ENCODE data around the gene AP1G1.
"Not testable (repeated sequence)": the region's sequence is repeated elsewhere in the genome, so short reads cannot be mapped to it uniquely, and the experiment has no call there.

The AP1G1 gene

DNA sequence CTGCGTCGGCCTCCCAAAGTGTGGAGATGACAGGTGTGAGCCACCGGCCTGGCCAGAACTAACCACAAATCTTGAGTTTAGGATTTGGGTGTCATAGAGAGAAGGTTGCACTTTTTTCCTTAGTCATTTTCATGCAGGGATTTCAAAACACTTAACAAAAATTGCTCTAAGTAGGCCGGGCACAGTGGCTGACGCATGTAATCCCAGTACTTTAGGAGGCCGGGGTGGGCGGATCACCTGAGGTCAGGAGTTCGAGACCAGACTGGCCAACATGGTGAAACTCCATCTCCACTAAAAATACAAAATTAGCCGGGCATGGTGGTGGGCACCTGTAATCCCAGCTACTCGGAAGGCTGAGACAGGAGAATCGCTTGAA lies 1.5 kb upstream of the AP1G1 start:
- DNase-seq (ENCODE audit: low read depth, low spot score), result not testable (repeated sequence)

DNA sequence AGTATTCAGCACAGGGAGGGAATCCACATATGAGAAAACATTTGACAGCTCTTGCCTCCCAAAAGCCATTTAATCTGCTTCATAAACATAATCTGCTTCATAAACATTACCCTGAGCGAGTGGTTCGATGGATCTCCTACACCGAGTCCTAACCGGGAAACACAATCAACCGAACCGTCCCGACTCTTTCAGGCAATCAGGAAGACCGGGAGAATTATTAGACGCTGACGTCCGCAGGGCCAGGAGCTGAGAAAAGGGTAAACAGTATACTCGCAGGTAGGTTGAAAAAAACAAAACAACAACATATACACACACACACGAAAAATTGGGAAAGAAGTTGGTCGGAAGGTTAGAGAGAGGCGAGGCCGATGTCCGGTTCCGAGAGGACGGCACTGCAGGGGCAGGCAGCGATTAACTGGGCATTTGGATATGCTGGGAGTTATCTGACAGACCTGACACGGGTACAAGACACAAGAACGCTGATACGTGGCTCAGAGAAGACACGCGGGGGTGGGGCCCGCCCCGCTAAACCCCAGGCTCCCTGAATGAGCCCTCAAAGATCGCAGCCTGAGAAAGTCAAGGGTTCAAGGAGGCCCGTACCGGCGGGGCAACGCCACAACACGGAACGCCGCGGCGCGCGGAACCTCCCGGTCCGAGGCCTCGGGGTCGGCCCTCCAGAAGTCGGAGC lies 585 bp downstream of the AP1G1 start:
- no peak for DNase-seq (ENCODE audit: low read depth, low spot score)

DNA sequence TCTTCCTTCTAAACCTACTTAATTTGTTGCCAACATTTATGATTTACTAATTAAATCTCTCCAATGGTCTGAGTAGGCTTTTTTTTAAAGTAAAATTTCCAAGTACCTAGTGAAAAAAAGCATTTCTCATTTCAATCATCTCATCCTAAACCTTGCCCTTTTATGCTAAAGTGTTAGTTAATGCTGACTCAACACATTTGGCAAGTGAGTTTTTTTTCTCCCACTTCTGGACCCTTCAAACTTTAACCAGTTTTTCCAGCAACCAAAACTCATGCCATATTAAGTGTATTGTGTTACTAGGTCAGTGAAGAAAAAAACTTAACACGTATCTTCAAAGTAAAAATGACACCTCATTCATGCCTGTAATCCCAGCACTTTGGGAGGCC lies 5.3 kb downstream of the AP1G1 start:
- DNase-seq (ENCODE audit: low read depth, low spot score), result no peak

DNA sequence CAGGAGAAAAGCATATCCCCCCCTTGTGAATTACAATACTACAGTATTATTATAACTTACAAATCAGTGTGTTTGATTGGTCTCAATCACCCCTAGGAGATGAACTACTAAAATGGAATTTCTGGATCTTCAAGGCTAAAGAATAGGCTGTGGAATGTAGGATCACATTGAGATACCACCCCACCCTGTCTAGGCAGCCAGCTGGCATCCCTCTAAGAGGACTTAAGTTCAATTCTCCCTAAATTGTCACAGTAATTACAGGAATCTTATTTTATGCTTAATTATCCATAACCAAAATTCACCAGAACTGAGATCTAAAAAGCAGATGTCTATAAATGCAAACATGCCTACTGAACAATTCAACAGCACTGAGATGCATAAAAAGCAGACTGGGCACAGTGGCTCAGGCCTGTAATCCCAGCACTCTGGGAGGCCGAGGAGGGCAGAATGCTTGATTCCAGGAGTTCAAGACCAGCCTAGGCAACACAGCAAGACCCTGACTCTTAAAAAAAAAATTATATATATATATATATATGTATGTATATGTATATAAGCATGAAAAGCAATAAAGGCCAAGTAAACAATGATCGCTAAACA lies 12.0 kb downstream of the AP1G1 start:
- no peak for DNase-seq (ENCODE audit: low read depth, low spot score)

DNA sequence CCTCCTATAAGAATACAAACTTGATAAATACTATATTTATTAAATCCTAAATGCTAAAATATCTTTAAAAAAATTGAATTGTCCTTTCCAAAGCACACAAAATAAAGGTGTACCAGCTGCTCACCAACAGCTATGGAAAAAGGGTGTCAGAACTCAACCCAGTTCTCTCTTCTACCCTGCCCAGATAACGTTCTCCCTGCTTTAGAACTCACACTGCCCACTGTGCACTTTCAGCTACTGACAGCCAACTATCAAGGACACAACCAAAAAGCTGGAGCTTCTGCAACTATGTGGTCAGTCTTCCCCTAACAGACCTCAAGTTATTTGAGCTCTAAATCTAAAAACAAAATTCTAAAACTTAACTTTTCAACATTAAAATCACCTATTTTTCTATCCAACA lies 13.7 kb downstream of the AP1G1 start:
- DNase-seq (ENCODE audit: low read depth, low spot score), result no peak

DNA sequence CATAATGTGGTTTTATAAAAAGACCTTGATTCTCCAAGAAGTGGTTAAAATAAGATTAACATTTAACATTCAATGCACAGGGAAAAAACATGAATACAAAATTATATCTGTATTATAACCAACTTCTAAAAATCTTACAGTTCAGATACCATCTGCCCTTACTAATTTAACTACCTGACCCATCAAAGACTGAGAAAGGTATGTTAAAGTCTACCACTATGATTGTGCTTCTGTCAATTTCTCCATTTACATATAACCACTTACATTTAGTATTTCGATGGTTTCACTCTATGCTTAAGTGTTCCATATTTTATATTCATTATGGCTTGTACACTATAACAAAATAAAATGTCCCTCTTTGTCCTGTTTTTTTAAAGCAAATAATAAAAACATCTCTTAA lies 14.6 kb downstream of the AP1G1 start:
- no peak for DNase-seq (ENCODE audit: low read depth, low spot score)

DNA sequence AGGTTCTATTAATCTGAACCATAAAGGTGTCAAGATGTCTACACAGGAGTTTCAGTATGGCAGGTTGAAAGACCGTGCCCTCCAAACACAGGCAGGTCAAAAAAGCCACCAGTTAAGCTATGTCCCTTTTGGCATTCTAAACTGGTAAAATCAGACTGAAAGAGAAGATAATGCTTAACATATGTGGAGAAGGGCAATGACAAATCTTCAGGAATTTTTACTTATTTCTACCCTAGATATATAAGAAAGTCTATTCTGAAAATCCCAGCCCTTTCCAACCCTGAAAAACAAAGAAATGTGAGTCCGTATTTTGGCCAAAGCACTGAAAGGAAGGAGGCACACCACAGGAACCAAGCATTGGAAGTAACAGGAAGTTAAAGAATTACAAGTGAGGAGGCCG lies 16.5 kb downstream of the AP1G1 start:
- DNase-seq (ENCODE audit: low read depth, low spot score), result no peak

DNA sequence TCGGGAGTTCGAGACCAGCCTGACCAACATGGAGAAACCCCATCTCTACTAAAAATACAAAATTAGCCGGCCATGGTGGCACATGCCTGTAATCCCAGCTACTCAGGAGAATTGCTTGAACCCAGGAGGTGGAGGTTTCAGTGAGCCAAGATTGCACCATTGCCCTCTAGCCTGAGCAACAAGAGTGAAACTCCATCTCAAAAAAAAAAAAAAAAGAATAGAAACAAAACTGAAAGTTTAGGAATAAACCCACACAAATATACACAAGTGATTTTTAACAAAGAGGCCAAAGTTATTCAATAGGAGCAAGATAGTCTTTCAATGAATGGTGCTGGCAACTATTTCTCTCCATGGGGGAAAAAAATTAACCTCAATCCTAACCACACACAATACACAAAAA lies 18.3 kb downstream of the AP1G1 start:
- DNase-seq (ENCODE audit: low read depth, low spot score), result not testable (repeated sequence)

DNA sequence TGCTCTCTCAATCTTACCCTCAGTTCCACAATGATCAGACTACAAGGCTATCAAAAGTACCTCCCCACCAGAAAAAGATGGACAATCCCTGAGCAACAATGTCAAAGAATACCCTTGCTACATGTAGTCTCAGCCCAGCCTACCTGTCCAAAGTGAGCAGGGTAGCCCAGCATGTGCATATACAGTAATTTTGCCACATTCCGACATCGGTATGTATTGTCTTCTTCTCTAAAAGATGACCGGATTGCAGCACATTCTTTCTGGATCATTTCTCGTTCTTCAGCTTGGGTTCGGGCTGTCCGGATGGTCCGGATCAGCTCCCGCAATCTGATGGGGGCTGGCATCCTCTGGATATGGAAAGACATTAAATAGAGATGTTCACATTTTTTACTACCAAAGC lies 19.5 kb downstream of the AP1G1 start:
- no peak for DNase-seq (ENCODE audit: low read depth, low spot score)

DNA sequence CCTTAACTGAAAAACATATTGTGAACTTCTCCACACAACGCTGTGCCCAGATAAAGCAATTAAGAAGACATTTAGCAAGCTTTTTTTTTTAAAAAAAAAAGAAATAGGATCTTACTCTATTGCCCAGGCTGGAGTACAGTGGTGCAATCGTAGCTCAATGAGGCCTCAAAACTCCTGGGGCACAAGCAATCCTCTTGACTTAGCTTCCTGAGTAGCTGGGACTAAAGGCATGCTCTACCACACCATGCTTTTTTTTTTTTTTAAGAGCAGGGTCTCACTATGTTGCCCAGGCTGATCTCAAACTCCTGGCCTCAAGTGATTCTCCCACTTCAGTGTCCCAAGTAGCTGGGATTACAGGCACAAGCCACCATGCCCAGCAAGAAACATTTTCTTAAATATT lies 20.1 kb downstream of the AP1G1 start:
- DNase-seq (ENCODE audit: low read depth, low spot score), result no peak

DNA sequence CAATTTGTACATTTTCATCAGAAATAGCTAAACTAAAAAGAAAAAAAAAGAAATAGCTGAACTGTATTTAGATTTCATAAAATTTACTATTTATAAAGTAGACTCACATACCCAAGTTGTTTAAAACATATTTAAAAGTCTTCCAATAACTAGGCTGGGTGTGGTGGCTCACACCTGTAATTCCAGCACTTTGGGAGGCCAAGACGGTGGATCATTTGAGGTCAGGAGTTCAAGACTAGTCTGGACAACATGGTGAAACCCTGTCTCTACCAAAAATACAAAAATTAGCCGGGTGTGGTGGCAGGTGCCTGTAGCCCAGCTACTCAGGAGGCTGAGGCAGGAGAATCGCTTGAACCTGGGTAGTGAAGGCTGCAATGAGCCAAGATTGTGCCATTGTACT lies 23.5 kb downstream of the AP1G1 start:
- DNase-seq (ENCODE audit: low read depth, low spot score), result not testable (repeated sequence)

DNA sequence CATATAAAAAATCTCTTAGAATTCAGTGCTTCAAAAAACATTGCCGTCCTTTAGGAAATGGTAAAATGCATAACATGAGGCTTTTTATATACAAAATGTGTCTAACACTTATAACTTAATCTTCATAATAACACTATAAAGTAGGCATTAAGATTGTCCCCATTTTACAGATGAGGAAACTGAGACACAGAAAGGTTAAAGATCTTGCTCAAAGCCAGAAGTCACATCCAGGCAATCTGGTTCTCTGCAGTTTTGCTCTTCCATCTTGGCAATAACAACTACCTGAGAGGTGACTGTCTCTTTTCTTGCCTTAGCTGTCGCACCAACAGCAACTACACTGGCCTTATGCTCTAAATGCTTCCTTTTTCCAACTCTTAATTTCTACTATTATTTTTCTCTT lies 24.5 kb downstream of the AP1G1 start:
- DNase-seq (ENCODE audit: low read depth, low spot score), result no peak

DNA sequence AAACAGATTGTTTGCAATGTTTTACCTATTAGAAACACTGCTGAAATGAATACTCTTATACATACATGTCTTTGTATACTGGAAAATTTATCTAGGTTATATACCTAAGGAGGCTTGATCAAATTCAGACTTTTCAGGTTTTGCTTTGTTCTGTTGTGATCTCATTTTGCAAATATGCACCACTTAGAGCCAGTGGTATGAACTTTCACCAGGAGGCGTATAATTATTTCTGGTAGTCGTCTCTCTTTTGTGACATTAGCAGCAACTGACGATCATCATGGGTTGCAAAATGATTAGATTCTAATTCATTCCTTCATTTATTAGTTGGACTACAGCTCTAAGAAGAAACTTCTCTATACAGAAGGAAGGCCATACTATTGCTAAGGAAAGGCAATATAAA lies 26.9 kb downstream of the AP1G1 start:
- no peak for DNase-seq (ENCODE audit: low read depth, low spot score)

DNA sequence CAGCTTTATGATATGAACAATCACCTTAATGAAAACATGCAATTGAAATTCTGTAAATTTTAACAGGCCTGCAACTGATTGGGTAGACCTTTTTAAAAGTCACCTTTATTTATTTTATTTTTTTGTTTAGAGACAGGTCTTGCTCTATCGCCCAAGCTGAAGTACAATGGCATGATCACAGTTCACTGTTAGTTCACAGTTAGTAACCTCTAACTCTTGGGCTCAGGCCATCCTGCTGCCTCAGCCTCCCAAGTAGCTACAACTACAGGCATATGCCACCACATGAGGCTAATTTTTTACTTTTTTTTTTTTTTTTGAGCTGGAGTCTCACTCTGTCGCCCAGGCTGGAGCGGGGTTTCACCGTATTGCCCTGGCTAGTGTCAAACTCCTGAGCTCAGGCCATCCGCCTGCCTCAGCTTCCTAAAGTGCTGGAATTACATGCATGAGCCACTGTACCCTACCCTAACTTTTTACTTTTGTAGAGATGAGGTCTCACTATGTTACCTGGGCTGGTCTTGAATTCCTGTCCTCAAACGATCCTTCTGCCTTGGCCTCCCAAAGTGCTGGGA lies 28.0 kb downstream of the AP1G1 start:
- DNase-seq (ENCODE audit: low read depth, low spot score), result no peak

DNA sequence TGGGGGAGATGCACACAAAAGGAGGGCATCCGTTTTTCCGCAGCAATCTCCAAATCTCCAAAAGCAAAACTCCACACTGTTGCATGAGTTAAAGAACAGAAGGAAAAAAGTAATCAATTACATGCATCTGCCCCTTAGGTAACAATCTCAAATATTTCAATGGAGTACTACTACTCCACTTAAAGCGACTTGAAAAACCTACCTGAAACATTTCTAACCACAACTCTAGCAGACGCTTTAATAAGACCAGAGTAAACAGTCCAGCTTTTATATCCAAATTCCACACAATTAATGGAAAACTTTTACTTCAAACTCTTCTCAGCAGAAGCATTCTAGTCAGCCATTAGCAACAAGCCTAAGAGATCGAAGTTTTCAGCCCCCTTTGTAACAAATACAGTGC lies 29.9 kb downstream of the AP1G1 start:
- no peak for DNase-seq (ENCODE audit: low read depth, low spot score)

DNA sequence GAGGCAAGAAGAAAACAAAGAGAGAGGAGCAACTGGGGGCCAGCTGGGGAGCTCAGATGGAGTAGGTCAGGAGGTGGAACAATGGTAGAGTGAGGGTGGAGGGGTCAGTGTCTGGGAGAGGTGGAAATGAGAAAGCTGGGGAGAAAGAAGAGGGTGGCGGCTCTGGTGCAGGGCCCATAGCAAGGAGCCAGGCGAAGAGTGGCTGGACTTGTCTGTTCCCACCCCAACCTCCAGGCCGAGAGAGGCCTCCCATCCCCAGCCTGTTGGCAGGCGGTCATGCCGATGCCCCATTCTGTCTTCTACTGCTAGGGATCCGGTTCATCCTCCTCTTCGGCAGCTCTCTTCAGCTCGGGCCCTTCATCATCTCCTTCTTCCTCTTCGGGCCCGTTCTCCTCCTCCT lies 31.3 kb downstream of the AP1G1 start:
- no peak for DNase-seq (ENCODE audit: low read depth, low spot score)

DNA sequence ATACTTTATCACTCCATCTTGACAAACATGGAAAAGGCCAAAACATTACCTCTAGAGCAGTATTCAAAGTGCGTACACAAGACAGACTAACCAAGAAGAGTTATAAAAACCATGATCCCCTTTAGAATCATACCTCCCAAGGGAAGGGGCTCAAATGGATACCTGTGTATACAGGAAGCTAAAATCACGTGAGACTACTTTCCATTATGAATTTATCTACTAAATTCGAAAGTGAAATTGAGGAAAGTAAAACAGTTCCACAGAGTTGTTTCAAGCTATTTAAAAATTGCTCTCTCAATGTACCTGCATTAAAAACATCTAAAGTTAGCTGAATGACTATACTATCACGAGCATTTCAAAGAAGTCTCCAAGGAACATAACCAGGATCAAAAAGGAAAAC lies 32.7 kb downstream of the AP1G1 start:
- no peak for DNase-seq (ENCODE audit: low read depth, low spot score)

DNA sequence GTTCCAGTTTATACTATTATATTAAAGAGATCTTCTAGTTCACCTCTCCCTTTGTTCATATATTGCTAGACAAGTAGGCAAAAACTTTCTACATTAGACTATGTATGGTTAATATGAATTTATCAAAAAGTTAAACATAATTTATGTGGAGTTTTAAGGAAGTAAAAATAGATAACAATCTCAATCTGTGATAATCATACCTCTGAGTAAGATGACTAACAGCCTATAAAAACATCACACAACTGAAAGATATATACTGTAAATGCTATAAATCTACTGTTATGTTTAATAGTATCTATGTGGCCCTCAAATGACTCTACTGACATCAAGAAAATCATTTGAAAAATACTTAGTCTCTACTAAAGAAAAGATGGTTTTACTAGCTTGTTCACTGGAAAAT lies 37.1 kb downstream of the AP1G1 start:
- no peak for DNase-seq (ENCODE audit: low read depth, low spot score)

DNA sequence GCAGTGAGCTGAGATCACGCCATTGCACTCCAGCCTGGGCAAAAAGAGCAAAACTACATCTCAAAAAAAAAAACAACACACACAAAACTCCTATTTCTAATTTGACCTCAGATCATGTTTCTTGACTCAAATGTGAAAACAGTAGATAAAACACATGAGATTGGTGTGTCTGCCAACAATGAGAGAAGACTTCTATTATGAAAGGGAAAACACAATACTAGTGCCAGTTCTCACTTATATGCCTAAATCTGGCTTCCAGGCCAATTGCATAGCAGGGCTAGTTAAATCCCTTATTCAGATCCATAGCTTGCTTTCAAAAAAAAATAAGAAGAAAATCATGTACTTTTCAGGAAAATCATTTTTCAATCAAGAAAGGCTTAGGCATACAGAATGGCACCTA lies 39.4 kb downstream of the AP1G1 start:
- DNase-seq (ENCODE audit: low read depth, low spot score), result no peak

DNA sequence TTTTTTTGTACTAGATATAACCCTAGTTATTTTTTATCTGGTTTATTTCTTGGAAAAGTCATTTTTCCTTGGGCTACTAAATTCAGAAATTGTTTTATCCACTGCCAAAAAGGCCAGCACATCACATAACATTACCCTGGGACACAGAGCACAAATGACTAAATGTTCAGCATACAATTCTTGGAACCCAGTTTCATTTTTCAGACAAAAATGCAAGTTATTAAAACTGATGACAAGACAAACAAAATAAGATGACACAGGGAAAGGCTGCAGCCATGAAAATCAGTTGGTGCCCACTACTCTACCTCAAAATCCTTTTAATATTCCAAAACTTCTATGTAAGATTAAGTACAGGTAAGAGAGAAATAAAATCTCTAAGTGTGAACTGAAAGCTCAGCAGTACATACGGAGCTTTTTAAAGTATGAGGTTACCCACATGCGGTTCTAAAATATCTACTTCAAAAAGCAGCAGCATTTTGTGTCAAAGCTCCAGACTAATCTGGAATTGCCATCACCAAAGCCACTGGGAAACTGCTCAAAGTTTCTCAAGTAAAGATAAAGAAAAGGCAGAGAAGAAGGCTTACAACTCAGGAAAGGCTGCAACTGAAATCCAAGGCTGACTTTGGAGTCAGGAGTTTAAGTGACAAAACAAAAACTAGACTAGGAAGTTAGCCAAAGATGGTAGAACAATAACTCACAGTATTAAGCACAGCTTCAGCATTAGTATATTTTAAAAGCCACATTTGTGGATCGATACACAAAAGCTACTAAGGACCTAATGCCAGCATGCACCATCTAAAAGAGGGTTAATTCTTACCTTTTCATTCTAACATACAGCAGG lies 41.4 kb downstream of the AP1G1 start:
- DNase-seq (ENCODE audit: low read depth, low spot score), result no peak

DNA sequence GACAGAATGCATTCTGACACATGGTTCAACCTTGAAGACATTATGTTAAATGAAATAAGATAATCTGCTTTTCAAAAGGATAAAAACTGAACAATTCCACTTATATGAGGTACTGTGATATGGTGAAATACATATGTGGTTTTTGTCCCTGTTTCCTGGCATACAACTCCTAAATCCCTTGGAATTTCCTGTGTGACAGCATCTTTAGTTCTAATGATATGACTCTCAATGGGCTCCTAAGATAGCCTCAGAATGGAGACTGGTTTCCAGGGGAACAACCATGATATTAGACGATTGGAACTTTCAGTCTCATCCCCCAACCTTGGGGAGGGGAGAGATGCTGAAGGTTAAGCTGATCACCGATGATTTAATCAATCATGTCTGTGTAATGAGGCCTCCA lies 46.4 kb downstream of the AP1G1 start:
- DNase-seq (ENCODE audit: low read depth, low spot score), result no peak

DNA sequence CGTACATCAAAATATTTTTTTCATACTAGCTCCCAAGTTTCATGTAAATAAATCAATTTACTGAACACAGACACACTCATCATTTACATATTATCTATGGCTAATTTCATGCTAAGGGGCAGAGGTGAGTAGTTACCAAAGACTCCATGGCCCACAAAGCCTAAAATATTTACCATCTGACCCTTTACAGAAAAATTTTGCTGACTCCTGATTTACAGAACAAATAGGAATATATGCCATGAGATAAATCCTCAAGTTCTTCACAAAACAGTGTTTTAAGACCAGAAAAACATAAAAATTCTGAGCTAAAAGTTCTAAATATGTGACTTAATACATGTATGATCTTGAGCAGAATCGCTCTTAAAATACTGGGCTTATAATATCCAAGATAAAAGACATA lies 47.5 kb downstream of the AP1G1 start:
- DNase-seq (ENCODE audit: low read depth, low spot score), result no peak

DNA sequence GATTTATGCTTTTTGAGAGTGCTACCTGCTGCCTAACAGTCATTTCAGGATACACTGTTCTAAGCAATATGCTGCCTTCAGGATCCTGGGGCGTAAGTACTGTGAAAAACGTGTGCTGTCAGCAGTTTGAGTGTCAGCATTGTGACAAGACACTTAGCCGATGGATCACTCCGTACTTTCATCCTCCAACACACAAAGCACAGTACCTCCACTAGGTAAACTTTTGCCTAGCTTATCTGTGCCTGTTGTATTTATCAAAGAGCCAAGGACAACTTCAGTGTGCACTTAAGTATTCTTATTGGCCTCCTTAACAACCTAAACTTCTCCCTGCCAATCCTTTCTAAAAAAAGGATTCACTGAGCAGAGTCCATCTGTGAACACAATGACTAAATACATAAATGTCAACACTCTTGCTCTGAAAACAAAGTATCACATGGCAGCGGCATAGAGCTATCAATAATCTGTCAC lies 50.3 kb downstream of the AP1G1 start:
- DNase-seq (ENCODE audit: low read depth, low spot score), result no peak
